NB4 (cell line): ENCODE measurements around the gene INTS15.

ENCODE experiments used
- CTCF ChIP-seq: IDR thresholded peaks from one replicate; pipeline ENCODE4 v1.5.1; 2012; ENCODE audit warnings: low read depth, low read length
- MAX ChIP-seq: IDR thresholded peaks from 2 replicates; pipeline ENCODE4 v1.6.1; 2011; ENCODE audit warnings: low read depth, low read length
- POLR2A ChIP-seq: IDR thresholded peaks from 2 replicates; pipeline ENCODE4 v1.6.1; 2011; ENCODE audit warnings: mild to moderate bottlenecking; ENCODE audit not compliant: insufficient read length; ENCODE audit errors: extremely low read depth

GRCh38 chr7:6606866-6607583 lies 17.2 kb downstream of the INTS15 start:
- TF ChIP-seq CTCF = no peak
- no peak for TF ChIP-seq POLR2A
- TF ChIP-seq MAX = no peak
